Sigmoid colon (tissue), 7 donors: ENCODE results near the gene SPON1. TPM values are rescaled to one million over a fixed set of nuclear protein-coding genes. Genes with fewer than 3 reads are reported as not detected.

ENCODE experiments used
- DNase-seq: peaks from one replicate; pipeline ENCODE4 v3.0.0-alpha.2; 2019
- H3K27ac ChIP-seq, 4 donors: fragments of 200-600 bp; sonication (generic); one replicate each; pipeline ENCODE4 v1.5.1; 2016 to 2019; ENCODE audit warnings: mild to moderate bottlenecking in 1 of 4
- H3K27me3 ChIP-seq, 3 donors: fragments of 200-600 bp; sonication (generic); one replicate each; pipeline ENCODE4 v1.5.1; 2019; ENCODE audit warnings: mild to moderate bottlenecking in 1 of 3
- H3K36me3 ChIP-seq, 4 donors: fragments of 200-600 bp; sonication (generic); one replicate each; pipeline ENCODE4 v1.5.1; 2016 to 2019
- H3K4me1 ChIP-seq, 4 donors: fragments of 200-600 bp; sonication (generic); one replicate each; pipeline ENCODE4 v1.5.1; 2017 to 2019
- H3K4me3 ChIP-seq, 4 donors: fragments of 200-600 bp; sonication (generic); one replicate each; pipeline ENCODE4 v1.5.1; 2017 to 2019; ENCODE audit warnings: mild to moderate bottlenecking in 2 of 4, moderate library complexity in 1 of 4
- H3K9me3 ChIP-seq, 4 donors: fragments of 200-600 bp in 3 of 4; sonication (generic) in 3 of 4; one replicate each; pipeline versions ENCODE4 v1.5.1 to v1.6.1; 2013 to 2019
- EP300 ChIP-seq, 4 donors: sonication (generic); formaldehyde crosslinking; IDR thresholded peaks; one replicate each; pipeline ENCODE4 v1.6.1; 2017; ENCODE audit warnings: antibody characterized with exemption in 4 of 4
- POLR2A ChIP-seq, 2 donors: fragments of 450-650 bp; IDR thresholded peaks; one replicate each; pipeline ENCODE4 v1.6.1; 2016; ENCODE audit warnings: antibody characterized with exemption in 2 of 2, mild to moderate bottlenecking in 2 of 2, moderate library complexity in 2 of 2
- POLR2AphosphoS5 ChIP-seq, 4 donors: sonication (generic); formaldehyde crosslinking; IDR thresholded peaks; one replicate each; pipeline ENCODE4 v1.6.1; 2017; ENCODE audit warnings: antibody characterized with exemption in 4 of 4
- WGBS, 2 donors: extraction: QIAGEN DNeasy Blood & Tissue Kit; methylation state at CpG; one replicate each; pipeline ENCODE4 v1.1.7; 2013; 5-methylcytosine and 5-hydroxymethylcytosine counted together
- intact Hi-C: fragments of 100-400 bp; cut with DNase I; formaldehyde crosslinking; loops from one replicate; pipeline ENCODE4 v1.15.1; 2023
- polyA plus RNA-seq, 3 donors: library from polyadenylated mRNA; stranded (reverse); fragments of 200-250 nt; gene quantifications; one replicate each; pipeline ENCODE4 v1.2.3, GENCODE V29; 2013
- total RNA-seq, 4 donors: library from RNA; depleted of rRNA; stranded (reverse); fragments of >200 nt; gene quantifications; one replicate each; pipeline ENCODE4 v1.1.0, GENCODE V29; 2016
- TF ChIP-seq, protein P1 (sequence below), 4 experiments: fragments of 450-650 bp in 3 of 4; fragments of 200-600 bp in 1 of 4; IDR thresholded peaks; one replicate each; pipeline ENCODE4 v1.5.1; 2016 to 2019; ENCODE audit warnings: antibody characterized with exemption in 4 of 4, mild to moderate bottlenecking in 3 of 4, moderate library complexity in 2 of 4
- donor health status: healthy with polysubstance abuse.
- donor health status: Bipolar disorder and iron deficiency.
- donor health status: healthy.

Gene SPON1
- total and polyA plus RNA-seq, 7 donors = 6.6 to 36.8 (median 12.6) TPM

GRCh38 chr11:14259186-14259784 lies 296.8 kb downstream of the SPON1 start:
- Histone ChIP-seq H3K27me3 (no peaks in the 10 kb centered on the region), H3K4me1 (peaks cover 0 to 4% (median 0%) of the 10 kb centered on the region in 4 donors), H3K27ac (no peak overlapping the region), H3K4me3 (no peak overlapping the region), H3K36me3 (no peaks in the 10 kb centered on the region), H3K9me3 (no peaks in the 10 kb centered on the region)
- DNase-seq = no peak
- WGBS, 2 donors = 78 to 79% methylated on average over 38 of the region's 38 CpGs
- intact Hi-C loops = no loop called here
- TF ChIP-seq POLR2A (IDR thresholded peaks at IDR 0.05) (no peak), EP300 (IDR thresholded peaks at IDR 0.05) (no peak), POLR2AphosphoS5 (IDR thresholded peaks at IDR 0.05) (no peak)
- TF ChIP-seq, protein P1, sequence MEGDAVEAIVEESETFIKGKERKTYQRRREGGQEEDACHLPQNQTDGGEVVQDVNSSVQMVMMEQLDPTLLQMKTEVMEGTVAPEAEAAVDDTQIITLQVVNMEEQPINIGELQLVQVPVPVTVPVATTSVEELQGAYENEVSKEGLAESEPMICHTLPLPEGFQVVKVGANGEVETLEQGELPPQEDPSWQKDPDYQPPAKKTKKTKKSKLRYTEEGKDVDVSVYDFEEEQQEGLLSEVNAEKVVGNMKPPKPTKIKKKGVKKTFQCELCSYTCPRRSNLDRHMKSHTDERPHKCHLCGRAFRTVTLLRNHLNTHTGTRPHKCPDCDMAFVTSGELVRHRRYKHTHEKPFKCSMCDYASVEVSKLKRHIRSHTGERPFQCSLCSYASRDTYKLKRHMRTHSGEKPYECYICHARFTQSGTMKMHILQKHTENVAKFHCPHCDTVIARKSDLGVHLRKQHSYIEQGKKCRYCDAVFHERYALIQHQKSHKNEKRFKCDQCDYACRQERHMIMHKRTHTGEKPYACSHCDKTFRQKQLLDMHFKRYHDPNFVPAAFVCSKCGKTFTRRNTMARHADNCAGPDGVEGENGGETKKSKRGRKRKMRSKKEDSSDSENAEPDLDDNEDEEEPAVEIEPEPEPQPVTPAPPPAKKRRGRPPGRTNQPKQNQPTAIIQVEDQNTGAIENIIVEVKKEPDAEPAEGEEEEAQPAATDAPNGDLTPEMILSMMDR (IDR thresholded peaks at IDR 0.05) = no peak

DNA sequence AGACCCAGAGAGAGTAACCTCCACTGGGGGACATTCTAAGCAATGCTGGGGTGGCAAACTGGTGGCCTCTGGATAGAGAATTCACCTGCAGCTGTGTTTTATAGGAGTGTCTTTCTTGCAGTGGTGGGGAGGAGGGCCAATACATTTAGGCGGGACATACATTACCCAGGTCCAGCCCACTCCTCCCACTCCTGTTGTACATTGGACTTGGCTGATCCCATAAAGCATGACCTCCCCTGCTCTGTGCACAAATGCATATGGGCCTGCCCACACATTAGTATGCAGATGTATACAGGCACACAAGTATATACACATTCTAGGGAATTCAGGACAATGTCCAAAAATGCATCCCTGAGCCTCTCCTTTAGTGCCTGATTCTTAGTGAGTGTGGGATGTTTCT lies 297.4 kb downstream of the SPON1 start:
- no peaks in the 10 kb centered on the region for H3K9me3 ChIP-seq
- H3K4me1 ChIP-seq = peaks cover 0 to 4% (median 0%) of the 10 kb centered on the region in 4 donors
- WGBS, 2 donors = 39 to 100% methylated on average over 1 of the region's 1 CpG
- no peak overlapping the region for H3K27ac ChIP-seq
- no peak for DNase-seq
- intact Hi-C loops = no loop called here
- TF ChIP-seq, protein P1 (IDR thresholded peaks at IDR 0.05) = no peak
- TF ChIP-seq POLR2A (IDR thresholded peaks at IDR 0.05) = no peak
- TF ChIP-seq POLR2AphosphoS5 (IDR thresholded peaks at IDR 0.05) = no peak
- TF ChIP-seq EP300 (IDR thresholded peaks at IDR 0.05) = no peak
- no peaks in the 10 kb centered on the region for H3K27me3 ChIP-seq
- peaks cover 0 to under 1% (median 0%) of the 10 kb centered on the region in 4 donors for H3K36me3 ChIP-seq
- no peak overlapping the region for H3K4me3 ChIP-seq

- TF ChIP-seq EP300 (IDR thresholded peaks at IDR 0.05) = no peak
- intact Hi-C loops = no loop called here
- peaks cover 0 to 8% (median 0%) of the 10 kb centered on the region in 4 donors for H3K36me3 ChIP-seq
- H3K4me1 ChIP-seq = peaks cover 0 to 4% (median 0%) of the 10 kb centered on the region in 4 donors
- no peaks in the 10 kb centered on the region for H3K9me3 ChIP-seq
- DNase-seq = no peak
- H3K4me3 ChIP-seq = no peak overlapping the region
- WGBS, 2 donors = 78 to 82% methylated on average over 4 of the region's 4 CpGs
- H3K27ac ChIP-seq = no peak overlapping the region
- H3K27me3 ChIP-seq = no peaks in the 10 kb centered on the region
Observed at GRCh38 chr11:14261066-14261465, 298.5 kb downstream of the SPON1 start.

- WGBS, 2 donors = 94% methylated on average over 8 of the region's 8 CpGs
- no peak for DNase-seq
- TF ChIP-seq POLR2AphosphoS5 (IDR thresholded peaks at IDR 0.05) (no peak), EP300 (IDR thresholded peaks at IDR 0.05) (no peak)
- Histone ChIP-seq H3K9me3 (no peaks in the 10 kb centered on the region), H3K27ac (no peak overlapping the region), H3K4me1 (peaks cover 0 to 4% (median 0%) of the 10 kb centered on the region in 4 donors), H3K4me3 (no peak overlapping the region), H3K36me3 (peaks cover 0 to 8% (median 0%) of the 10 kb centered on the region in 4 donors), H3K27me3 (no peaks in the 10 kb centered on the region)
- intact Hi-C loops = no loop called here
Observed at GRCh38 chr11:14262271-14262846, 299.8 kb downstream of the SPON1 start.

- Histone ChIP-seq H3K27ac (no peak overlapping the region), H3K27me3 (no peaks in the 10 kb centered on the region), H3K4me3 (no peak overlapping the region), H3K36me3 (peaks cover 0 to 8% (median 0%) of the 10 kb centered on the region in 4 donors), H3K4me1 (peaks cover 0 to 4% (median 0%) of the 10 kb centered on the region in 4 donors), H3K9me3 (no peaks in the 10 kb centered on the region)
- 95% methylated on average over 2 of the region's 2 CpGs for WGBS, 2 donors
- DNase-seq = no peak
- intact Hi-C loops = no loop called here
- TF ChIP-seq POLR2A (IDR thresholded peaks at IDR 0.05) (no peak), POLR2AphosphoS5 (IDR thresholded peaks at IDR 0.05) (no peak), EP300 (IDR thresholded peaks at IDR 0.05) (no peak)
- TF ChIP-seq, protein P1 (IDR thresholded peaks at IDR 0.05) = no peak
Observed at GRCh38 chr11:14264966-14265365, 302.4 kb downstream of the SPON1 start.
